T-helper 1 cell (primary cell): ENCODE data around the gene CADM4.

ENCODE experiments used
- DNase-seq, 5 donors: peaks; one replicate each; pipeline ENCODE4 v3.0.0-alpha.2; 2012 to 2020

Gene CADM4

GRCh38 chr19:43578787-43579186 is 60.9 kb downstream of the CADM4 start:
- no peak for DNase-seq

- DNase-seq, result no peak
Observed at GRCh38 chr19:43575955-43576878, 63.4 kb downstream of the CADM4 start.

GRCh38 chr19:43575156-43575950 is 64.3 kb downstream of the CADM4 start, which contains the start of the genes PINLYP and XRCC1:
TSS of gene PINLYP (plus strand) at chr19:43575801. CDS start at chr19:43577192, 1,391 bp downstream.
TSS of gene XRCC1 (minus strand) at chr19:43575527. CDS start at chr19:43575458, 69 bp downstream.
- peak; percentile 95 to 99 (median 97) for DNase-seq

GRCh38 chr19:43574424-43575155 is 65.1 kb downstream of the CADM4 start:
- no peak for DNase-seq
